GM19455 (cell line): ENCODE data around the gene BBOF1.
"Not testable (repeated sequence)": the region's sequence is repeated elsewhere in the genome, so short reads cannot be mapped to it uniquely, and the experiment has no call there.

Source experiments
- ATAC-seq: cut with Tn5 transposase; IDR thresholded peaks from one replicate; pipeline ENCODE4 v1.9.1; 2021; ENCODE audit not compliant: unreplicated experiment

The BBOF1 gene, protein sequence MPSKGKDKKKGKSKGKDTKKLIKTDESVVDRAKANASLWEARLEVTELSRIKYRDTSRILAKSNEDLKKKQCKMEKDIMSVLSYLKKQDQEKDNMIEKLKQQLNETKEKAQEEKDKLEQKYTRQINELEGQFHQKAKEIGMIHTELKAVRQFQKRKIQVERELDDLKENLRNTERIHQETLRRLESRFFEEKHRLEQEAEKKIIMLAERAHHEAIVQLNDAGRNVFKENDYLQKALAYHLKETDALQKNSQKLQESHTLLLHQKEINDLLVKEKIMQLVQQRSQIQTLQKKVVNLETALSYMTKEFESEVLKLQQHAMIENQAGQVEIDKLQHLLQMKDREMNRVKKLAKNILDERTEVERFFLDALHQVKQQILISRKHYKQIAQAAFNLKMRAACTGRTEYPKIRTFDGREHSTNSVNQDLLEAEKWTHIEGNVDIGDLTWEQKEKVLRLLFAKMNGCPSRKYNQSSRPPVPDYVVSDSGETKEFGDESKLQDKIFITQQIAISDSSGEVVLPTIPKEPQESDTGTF

DNA sequence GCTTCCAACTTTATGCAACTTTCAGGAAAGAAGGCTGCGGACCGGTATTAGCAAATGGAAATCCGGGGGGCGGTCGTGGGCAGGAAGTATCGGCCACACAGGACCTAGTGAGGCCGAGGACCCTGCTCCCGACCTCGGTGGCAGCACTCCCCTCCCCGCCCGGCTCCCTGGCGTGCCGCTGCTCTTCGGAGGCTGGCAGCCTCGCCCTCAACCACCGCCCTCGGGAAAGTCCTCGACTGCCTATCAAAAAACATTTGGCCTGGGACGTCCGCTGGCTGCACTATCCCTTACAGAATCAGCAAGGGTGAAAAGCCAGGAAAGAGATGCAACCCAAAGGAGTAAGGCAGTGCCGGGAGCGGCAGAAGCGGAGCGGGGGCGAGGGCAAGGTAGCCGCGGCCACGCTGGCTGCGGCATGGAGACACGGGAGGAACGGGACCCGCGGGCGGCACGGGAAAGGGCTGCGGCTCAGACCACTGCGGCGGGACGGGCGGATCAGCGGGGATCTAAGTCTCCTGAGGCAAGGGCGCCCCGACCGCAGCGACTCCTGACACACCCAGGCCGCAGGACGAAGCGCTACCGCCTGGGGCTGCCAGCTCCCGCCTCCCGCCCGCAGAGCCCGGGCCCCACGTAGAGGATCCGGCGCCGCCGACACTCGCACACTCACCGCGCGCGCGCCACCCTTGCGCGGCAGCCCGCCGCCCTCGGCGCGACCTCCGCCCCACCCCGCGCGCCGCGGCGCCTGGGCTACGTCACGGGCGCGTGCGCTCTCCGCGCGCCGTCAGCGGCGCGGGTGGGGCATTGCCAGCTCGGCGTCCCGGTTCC is at the start of gene BBOF1, which contains the start of gene ENTPD5:
BBOF1 (plus strand) TSS at position 764 of the 822 bp plus-strand sequence. CDS start 130 bp downstream, outside the sequence.
ENTPD5 (minus strand) TSS at position 703 of the 822 bp plus-strand sequence. CDS start 31,186 bp downstream, outside the sequence.
- ATAC-seq = peak; percentile 82

DNA sequence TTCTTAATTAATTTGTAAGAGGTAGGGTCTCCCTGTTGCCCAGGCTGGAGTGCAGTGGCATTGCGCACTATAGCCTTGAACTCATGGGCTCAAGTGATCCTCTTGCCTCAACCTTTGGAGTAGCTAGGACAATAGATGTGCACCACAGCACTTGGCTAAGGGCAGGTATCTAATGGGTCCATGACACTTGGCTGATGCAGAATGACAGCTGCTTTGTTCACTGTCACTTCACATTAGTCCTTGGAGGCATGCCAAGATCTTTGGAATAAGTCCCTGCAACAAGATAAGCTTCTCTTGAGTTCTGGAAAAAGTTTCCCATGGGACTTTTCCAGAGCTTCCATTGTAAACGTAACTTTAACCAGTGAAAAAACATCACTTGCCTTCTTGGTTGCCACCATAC is 45.7 kb upstream of the BBOF1 start:
- no peak for ATAC-seq

DNA sequence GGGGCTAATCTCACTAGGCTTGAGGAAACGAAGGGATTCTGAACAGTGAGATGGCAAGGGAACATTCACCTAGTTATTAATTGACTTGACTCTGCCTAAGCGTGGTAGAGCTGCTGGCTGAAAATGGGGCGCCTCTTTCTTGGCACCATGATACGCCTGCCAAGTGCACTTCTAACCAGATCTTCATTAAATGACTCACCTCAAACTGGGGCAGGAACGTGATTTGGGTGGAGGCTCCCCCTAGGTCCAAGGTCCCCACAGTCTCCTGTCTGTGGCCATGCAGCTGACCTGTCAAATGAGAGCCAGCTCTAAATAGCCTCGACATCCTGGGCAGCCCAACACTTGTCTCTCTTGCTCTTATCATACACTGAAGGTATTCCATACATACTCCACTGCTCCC is 43.0 kb upstream of the BBOF1 start:
- no peak for ATAC-seq

DNA sequence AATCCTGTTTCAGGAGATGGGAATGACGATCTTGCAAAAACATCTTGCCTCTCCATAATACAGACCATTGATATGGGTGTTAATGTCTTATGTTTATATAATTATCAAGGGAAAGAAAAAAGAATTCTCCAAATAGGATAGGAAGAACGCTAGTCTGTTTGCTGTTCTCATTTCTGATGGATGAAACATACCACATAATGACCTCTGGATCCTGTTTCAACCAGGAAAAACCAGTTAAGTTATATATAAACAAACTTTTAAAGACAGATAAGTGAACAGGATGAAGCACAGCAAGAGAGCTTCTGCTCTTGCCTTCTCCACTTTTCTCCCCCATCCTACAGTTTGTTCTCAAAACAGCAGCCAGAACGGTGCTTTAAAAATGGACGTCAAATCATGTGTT is 41.3 kb upstream of the BBOF1 start:
- no peak for ATAC-seq

DNA sequence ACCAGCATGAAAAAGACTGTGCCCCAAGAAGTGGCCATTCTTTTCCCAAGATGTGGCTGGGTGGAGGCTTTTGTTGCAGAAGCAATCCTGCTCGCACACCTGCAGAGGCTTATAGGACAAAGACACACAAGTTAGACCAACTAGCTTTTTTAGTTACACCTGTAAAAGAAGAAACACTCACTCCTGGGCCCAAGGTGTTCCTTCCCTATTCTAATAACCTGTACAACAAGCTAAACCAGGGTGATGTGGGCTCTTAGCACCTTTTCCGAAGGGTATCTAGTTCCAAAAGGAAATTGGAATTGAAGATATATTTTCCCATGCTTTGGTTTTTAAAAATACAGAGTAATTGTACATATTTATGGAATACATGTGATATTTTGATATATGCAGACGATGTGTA is 31.1 kb upstream of the BBOF1 start:
- ATAC-seq = no peak

DNA sequence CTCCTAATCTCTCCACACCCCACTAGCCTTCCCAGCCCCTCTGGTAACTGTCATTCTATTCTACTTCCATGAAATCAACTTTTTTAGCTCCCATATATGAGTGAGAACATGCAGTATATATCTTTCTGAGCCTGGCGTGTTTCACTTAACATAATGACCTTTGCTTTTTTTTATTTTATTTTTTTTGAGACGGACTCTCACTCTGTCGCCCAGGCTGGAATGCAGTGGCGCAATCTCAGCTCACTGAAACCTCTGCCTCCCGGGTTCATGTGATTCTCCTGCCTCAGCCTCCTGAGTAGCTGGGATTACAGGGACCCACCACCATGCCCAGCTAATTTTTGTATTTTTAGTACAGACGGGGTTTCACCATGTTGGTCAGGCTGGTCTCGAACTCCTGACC is 30.5 kb upstream of the BBOF1 start:
- ATAC-seq = not testable (repeated sequence)

DNA sequence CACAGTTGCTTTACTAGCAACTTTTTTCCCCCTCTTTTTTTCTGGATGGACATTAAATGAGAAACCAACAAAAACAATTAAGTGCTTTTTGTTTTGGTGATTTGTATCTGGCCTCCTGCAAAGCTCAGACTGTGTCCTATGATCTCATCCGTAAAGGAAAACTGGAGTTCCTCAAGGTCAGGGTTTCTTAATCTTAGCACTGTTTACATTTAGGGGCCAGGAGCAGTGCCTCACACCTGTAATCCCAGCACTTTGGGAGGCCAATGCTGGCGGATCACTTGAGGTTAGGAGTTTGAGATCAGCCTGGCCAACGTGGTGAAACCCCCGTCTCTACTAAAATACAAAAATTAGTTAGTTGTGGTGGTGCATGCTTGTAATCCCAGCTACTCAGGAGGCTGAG is 28.1 kb upstream of the BBOF1 start:
- no peak for ATAC-seq

DNA sequence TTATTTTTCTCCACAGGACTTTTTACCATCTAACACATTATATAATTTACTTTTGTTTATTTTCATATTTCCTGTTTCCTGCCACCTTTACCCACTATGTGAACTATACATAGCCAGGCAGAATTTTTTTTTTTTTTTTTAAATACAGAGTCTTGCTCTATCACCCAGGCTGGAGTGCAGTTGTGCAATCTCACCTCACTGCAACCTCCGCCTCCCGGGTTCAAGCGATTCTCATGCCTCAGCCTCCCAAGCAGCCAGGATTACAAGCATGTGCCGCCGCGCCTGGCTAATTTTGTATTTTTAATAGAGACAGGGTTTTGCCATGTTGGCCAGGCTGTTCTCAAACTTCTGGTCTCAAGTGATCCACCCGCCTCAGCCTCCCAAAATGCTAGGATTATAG is 24.2 kb upstream of the BBOF1 start:
- not testable (repeated sequence) for ATAC-seq

DNA sequence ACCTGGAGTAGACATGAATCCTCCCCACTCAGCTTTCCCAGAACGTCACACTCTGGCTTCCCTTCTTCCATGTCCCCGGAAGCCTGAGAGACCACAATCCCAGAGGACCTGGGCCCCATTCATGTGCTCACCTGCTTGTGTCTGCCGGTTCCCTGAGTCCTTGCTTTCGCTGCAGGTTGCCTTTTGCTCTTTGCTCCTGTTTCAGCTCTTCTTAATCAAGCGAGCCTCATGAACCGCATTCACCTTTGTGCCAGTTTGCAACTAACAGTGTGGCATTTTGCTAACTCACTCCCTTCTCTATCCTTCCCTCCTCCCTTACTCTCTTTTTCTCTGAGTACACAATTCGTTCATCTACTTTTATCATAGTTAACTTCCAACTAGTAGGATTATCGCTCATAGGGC is 23.2 kb upstream of the BBOF1 start:
- no peak for ATAC-seq

DNA sequence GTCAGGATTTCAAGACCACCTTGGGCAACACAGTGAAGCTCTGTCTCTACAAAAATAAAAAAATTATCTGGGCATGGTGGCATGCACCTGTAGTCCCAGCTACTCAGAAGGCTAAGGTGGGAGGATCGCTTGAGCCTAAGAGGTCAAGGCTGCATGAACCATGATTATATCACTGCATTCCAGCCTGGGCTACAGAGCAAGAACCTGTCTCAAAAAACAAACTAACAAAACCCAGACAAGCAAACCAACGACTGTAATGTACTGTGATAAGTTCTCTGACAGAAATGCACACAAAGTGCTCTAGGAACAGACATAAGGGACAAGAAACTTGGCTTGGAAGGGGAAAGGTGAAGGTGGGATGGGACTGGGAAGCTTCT is 22.4 kb upstream of the BBOF1 start:
- no peak for ATAC-seq

DNA sequence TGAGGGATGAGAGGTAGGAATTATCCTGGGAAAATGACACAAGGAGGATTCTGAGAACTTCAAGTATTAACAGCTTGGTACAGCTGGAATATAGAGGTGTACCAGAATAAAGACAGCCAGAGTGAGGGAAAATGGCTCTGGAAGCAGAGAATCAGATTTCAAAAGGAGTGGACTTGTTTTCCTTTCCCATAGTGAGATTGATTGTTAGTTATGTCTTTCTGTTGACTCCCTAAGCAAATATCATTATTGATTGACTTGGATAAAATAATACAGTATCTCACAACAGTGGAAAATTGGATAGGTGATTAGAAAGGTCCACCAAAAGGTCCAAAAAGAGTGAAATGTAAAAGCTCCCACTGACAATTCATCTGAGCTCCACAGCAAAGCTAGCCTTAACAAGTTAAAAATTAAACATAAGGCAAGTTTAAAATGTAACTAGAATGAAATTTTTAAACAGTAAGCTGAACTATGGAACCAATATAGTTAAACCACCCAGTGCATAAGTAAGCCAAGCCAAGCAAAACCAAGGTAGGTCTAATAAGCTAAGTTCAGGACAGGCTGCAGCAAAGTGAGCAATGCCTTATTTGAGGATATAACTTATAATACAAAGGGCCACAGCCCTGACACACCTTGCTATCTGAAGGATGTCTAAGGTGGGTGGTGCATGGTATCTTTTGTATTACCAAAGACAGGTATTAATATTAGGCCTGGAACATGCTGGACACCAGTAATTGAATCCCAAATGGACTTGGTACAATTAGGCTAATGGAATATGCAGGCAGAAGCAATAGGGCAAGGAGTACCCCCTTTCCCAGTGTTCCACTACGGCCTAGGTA is 21.8 kb upstream of the BBOF1 start:
- no peak for ATAC-seq

DNA sequence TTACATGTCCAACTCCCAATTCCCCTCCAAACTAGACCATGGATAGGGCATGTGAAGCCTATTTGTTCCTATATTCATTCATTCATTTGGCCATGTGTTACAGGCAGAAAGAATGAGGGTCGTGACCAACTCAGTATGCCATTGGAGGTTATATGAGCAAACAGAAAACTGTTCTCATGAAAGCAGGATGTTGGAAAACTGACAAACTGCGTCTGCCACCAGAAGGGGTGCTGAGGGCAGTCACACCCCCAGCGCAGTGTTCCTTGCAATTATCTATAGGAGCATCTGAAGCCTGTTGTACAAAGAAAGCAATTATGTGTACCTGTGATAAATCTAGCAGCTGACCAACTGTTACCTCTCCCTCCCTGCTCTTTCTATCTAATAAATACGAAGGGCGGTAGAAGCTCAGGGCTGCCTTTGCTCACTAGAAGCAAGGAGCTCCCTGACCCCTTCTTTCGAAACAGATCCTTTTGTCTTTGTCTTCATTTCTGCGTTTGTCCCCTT is 21.2 kb upstream of the BBOF1 start:
- ATAC-seq = no peak

DNA sequence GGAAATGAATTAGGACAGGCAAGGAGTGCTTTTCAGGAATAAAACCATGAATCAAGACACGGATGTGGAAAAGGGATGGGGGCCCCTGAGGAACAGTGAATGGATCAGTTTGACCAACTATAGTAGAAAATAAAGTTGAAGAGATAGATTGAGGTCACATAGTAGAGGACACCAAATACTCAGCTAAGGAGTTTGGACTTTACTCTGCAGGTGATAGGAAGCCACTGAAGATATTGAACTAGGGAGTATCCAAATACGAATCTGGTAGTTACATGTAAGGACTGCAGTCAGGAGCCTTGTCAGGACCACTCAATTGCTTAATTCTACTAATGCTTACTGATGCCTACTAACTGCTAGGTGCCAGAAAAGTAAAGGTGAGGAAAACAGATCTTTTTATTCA is 20.4 kb upstream of the BBOF1 start:
- no peak for ATAC-seq

DNA sequence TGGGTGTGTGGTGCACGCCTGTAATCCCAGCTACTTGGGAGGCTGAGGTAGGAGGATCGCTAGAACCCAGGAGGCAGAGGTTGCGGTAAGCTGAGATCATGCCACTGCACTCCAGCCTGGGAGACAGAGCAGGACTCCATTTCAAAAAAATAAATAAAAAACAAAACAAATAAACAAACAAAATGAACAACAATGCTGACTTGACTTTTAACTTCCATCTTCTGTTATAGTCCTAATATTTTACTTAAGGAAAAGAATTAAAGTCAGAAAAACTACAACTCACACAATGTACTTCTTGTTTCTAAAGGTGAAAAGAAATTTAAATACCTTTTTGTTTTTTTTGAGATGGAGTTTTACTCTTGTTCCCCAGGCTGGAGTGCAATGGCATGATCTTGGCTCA is 13.5 kb upstream of the BBOF1 start:
- not testable (repeated sequence) for ATAC-seq

DNA sequence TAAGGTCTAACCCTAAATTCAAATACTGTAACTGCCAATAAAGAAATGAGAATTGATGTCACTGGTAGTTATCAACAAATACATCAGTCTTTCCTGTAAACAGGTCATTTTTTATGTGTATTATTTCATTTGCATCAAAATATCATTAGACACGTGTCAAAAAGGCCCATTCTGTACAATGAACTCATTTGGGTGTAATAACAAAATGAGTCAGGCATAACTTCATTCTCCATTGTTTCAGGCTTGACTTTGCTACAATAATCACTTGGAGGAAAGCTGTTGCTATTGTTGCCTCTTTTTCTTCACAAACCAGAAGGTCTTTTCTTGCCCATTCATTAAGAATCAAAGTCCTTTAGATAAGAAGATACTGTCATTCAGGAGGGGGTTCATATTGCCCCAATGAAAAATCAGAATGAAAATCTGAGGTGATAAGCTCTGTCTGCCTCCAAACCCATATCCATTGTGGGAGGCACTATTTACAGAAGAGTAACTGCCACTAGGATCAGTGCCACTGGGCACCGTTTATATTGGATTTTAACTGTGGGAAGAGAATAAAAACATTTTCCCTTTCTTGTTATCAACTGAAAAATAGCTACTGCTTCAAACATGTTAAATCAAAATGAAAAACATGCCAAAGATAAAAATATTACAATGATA is 10.2 kb upstream of the BBOF1 start:
- no peak for ATAC-seq

DNA sequence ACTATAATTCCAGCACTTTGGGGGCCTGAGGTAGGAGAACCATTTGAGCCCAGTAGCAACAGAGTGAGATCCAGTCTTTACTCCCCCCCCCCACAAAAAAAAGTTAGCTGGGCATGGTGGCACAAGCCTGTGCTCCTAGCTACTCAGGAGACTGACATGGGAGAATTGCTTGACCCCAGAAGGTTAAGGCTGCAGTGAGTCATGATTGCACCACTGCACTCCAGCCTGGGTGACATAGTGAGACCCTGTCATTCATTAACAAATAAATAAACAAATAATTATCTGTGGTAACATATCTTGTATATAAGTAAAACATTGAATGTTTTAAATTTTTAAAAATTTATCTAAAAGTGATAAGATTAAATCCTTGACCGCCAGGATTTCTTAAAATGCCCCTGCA is 4.8 kb upstream of the BBOF1 start:
- no peak for ATAC-seq

DNA sequence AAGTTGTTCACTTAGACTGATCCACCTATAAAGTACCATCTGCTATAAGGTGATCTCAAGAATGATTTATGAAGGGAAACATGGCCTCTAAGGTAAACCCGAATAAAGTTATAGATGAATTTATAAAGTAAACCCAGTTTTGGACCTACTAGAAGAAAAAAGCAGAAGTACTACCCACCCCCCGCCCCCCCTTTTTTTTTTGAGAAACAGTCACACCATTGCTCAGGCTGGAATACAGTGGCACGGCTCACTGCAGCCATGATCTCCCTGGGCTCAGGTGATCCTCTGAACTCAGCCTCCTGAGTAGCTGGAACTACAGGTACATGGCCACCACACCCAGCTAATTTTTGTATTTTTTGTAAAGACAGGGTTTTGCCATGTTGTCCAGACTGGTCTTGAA is 4.0 kb upstream of the BBOF1 start:
- ATAC-seq = no peak

DNA sequence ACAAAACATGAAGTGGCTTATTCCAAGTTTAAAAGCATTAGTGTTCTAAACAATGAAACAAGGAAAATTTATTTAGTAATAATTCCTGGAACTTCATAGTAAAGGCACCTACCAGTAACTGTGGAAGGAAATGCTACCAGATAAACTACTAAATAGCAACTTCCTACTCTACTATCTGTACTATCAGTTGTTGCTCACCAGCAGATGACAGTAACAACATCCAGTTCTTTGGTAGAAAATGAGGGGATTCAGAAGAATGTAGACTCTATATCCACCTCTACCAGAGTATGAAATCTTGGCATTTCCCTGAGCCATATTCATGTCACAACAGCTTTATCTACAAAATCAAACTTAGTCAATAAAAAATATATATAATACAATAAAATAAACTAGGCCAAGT is 3.2 kb upstream of the BBOF1 start:
- ATAC-seq = no peak

DNA sequence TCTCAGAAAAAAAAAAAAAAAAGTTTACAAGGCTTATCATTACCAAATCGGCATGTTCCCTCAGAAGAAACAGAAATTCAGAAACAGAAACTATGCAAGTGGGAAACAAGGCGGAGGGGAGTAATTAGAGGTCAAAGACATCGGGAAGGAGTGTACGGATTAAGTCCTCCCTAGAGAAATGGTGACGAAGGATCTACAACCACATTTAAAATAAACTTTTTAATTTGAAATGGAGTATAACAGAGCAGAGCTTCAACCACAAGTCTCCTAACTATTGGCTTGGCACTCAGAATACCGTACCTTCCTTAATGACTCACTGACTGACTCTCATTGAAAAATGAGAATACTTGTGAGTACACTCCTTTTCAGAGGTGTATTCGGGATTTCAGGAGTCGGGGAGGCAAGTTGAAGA is 969 bp upstream of the BBOF1 start:
- ATAC-seq = no peak

DNA sequence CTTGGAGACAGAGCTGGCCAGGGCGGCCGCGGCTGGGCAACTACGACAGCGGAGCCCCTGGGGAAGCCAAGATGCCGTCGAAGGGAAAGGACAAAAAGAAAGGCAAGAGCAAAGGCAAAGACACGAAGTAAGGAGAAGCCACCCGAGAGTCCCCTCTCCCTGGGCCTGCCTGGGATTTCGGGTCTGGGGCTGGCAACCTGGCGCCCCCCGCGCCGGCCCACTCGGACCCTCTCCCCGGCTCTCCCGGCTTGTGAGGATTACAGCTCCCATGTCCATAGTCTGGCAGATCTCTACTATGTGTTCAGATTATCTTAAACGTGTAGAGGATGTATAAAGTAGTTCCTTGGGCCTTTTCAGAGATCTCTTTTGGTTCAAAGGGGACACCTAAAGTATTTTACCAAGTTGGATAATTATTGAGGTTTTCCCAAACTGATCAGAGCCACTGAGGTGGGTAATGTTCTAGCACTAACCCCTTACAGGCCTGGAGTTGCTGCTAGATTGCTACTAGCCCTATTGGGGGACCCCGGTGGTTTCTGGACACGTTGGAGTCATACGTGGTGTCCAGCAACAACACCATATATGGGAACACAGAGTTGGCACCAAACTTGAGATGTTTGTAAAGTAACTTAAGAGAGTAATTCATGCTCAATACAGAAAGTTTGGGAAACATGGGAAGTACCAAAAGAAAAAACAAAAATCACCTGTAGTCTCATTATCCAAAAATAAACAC is 424 bp downstream of the BBOF1 start:
- ATAC-seq = no peak
